ENCODE measurements around the gene AFF3. TPM values are rescaled to one million over a fixed set of nuclear protein-coding genes. Genes with fewer than 3 reads are reported as not detected.

Gene AFF3
- total and polyA plus RNA-seq, 4 donors, result 0.48 to 5.3 (median 2.3) TPM

DNA sequence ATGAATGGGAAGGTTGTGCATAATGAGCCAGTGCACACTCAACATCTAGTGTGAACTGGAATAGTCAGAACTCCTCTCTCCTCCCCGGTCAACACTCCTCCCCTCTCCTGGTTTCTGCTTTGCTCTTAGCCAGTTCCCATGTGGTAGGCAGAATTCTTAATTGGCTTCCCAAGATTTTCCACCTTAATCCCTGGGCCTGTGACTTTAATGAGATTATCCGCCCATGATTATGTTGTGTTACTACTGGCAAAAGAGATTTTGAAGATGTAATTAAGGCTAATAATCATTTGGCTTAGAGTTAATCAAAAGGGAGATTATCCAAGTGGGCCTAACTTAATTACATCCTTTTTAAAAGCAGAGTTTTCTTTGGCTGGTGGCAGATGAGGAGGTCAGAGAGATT is 618.3 kb downstream of the AFF3 start:
- 84% methylated on average over 2 of the region's 2 CpGs for WGBS
- no peak for TF ChIP-seq SP1 (IDR thresholded peaks at IDR 0.05)
- TF ChIP-seq, protein P1, sequence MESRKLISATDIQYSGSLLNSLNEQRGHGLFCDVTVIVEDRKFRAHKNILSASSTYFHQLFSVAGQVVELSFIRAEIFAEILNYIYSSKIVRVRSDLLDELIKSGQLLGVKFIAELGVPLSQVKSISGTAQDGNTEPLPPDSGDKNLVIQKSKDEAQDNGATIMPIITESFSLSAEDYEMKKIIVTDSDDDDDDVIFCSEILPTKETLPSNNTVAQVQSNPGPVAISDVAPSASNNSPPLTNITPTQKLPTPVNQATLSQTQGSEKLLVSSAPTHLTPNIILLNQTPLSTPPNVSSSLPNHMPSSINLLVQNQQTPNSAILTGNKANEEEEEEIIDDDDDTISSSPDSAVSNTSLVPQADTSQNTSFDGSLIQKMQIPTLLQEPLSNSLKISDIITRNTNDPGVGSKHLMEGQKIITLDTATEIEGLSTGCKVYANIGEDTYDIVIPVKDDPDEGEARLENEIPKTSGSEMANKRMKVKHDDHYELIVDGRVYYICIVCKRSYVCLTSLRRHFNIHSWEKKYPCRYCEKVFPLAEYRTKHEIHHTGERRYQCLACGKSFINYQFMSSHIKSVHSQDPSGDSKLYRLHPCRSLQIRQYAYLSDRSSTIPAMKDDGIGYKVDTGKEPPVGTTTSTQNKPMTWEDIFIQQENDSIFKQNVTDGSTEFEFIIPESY (IDR thresholded peaks at IDR 0.05), result no peak
- TF ChIP-seq HNF4G (IDR thresholded peaks at IDR 0.05), result no peak
- no peak for TF ChIP-seq YY1 (IDR thresholded peaks at IDR 0.05)
- no peak for DNase-seq (ENCODE audit: low spot score)

DNA sequence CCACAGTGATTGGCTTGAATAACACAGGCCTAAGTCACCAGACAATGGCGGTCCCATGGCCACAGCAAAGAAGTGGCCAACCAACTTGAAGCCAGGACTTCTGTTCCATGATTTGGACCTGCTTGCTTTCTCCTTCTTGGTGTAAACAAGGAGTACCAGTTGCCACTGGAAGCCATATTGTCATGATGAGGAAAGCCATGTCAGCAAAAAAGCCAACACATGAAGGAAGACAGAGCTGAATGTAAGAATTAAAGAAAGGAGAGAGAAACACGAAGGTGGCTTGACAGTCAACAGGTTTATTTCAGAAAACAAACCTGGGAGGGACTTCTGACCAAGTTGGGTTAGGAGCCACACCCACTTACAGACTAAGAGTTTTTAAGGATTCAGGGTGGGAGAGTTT is 620.2 kb downstream of the AFF3 start:
- DNase-seq (ENCODE audit: low spot score), result no peak
- Histone ChIP-seq H3K36me3 (ENCODE audit: control insufficient read depth in 4 of 4, insufficient read depth in 3 of 4, low read depth in 1 of 4, low read length in 3 of 4) (no peaks in the 10 kb centered on the region), H3K27ac (ENCODE audit: low read depth in 1 of 2, low read length in 2 of 2) (no peak overlapping the region), H3K9ac (ENCODE audit: low read depth in 1 of 2, low read length in 2 of 2) (no peak overlapping the region), H3K9me3 (ENCODE audit: control insufficient read depth in 4 of 4, low read length in 3 of 4) (no peaks in the 10 kb centered on the region), H3K4me3 (ENCODE audit: low read depth in 1 of 3, low read length in 3 of 3) (no peak overlapping the region), H3K27me3 (ENCODE audit: control insufficient read depth in 4 of 4, insufficient read depth in 4 of 4, low read length in 3 of 4) (peaks cover 0 to 3% (median 0%) of the 10 kb centered on the region in 4 donors), H3K4me1 (ENCODE audit: control insufficient read depth in 4 of 4, insufficient read depth in 4 of 4, low read length in 3 of 4) (no peaks in the 10 kb centered on the region)
- WGBS, result 87% methylated on average over 2 of the region's 2 CpGs
- TF ChIP-seq JUND (IDR thresholded peaks at IDR 0.05) (no peak), TAF1 (conservative IDR thresholded peaks at IDR 0.05) (no peak), EGR1 (IDR thresholded peaks at IDR 0.05; ENCODE audit: low read depth in 2 of 2) (no peak), GABPA (IDR thresholded peaks at IDR 0.05 in 1 of 2, conservative IDR thresholded peaks at IDR 0.05 in 1 of 2) (no peak), NR2F2 (IDR thresholded peaks at IDR 0.05) (no peak), HNF4G (IDR thresholded peaks at IDR 0.05) (no peak), FOXA2 (IDR thresholded peaks at IDR 0.05) (no peak), RXRA (IDR thresholded peaks at IDR 0.05) (no peak), FOXA1 (IDR thresholded peaks at IDR 0.05) (no peak)
- TF ChIP-seq, protein P1 (IDR thresholded peaks at IDR 0.05), result no peak
- TF ChIP-seq, protein P2, sequence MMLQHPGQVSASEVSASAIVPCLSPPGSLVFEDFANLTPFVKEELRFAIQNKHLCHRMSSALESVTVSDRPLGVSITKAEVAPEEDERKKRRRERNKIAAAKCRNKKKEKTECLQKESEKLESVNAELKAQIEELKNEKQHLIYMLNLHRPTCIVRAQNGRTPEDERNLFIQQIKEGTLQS (IDR thresholded peaks at IDR 0.05), result no peak
- TF ChIP-seq, protein P3, sequence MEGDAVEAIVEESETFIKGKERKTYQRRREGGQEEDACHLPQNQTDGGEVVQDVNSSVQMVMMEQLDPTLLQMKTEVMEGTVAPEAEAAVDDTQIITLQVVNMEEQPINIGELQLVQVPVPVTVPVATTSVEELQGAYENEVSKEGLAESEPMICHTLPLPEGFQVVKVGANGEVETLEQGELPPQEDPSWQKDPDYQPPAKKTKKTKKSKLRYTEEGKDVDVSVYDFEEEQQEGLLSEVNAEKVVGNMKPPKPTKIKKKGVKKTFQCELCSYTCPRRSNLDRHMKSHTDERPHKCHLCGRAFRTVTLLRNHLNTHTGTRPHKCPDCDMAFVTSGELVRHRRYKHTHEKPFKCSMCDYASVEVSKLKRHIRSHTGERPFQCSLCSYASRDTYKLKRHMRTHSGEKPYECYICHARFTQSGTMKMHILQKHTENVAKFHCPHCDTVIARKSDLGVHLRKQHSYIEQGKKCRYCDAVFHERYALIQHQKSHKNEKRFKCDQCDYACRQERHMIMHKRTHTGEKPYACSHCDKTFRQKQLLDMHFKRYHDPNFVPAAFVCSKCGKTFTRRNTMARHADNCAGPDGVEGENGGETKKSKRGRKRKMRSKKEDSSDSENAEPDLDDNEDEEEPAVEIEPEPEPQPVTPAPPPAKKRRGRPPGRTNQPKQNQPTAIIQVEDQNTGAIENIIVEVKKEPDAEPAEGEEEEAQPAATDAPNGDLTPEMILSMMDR (IDR thresholded peaks at IDR 0.05; ENCODE audit: low read depth, low read length, missing input control), result no peak
- TF ChIP-seq, protein P4, sequence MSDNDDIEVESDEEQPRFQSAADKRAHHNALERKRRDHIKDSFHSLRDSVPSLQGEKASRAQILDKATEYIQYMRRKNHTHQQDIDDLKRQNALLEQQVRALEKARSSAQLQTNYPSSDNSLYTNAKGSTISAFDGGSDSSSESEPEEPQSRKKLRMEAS (IDR thresholded peaks at IDR 0.05), result no peak
- TF ChIP-seq, protein P5, sequence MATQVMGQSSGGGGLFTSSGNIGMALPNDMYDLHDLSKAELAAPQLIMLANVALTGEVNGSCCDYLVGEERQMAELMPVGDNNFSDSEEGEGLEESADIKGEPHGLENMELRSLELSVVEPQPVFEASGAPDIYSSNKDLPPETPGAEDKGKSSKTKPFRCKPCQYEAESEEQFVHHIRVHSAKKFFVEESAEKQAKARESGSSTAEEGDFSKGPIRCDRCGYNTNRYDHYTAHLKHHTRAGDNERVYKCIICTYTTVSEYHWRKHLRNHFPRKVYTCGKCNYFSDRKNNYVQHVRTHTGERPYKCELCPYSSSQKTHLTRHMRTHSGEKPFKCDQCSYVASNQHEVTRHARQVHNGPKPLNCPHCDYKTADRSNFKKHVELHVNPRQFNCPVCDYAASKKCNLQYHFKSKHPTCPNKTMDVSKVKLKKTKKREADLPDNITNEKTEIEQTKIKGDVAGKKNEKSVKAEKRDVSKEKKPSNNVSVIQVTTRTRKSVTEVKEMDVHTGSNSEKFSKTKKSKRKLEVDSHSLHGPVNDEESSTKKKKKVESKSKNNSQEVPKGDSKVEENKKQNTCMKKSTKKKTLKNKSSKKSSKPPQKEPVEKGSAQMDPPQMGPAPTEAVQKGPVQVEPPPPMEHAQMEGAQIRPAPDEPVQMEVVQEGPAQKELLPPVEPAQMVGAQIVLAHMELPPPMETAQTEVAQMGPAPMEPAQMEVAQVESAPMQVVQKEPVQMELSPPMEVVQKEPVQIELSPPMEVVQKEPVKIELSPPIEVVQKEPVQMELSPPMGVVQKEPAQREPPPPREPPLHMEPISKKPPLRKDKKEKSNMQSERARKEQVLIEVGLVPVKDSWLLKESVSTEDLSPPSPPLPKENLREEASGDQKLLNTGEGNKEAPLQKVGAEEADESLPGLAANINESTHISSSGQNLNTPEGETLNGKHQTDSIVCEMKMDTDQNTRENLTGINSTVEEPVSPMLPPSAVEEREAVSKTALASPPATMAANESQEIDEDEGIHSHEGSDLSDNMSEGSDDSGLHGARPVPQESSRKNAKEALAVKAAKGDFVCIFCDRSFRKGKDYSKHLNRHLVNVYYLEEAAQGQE (IDR thresholded peaks at IDR 0.05), result no peak

More for the DNA sequence above, 618.3 kb downstream of the AFF3 start:
- Histone ChIP-seq H3K27ac (ENCODE audit: low read depth in 1 of 2, low read length in 2 of 2) (no peak overlapping the region), H3K36me3 (ENCODE audit: control insufficient read depth in 4 of 4, insufficient read depth in 3 of 4, low read depth in 1 of 4, low read length in 3 of 4) (no peaks in the 10 kb centered on the region), H3K9ac (ENCODE audit: low read depth in 1 of 2, low read length in 2 of 2) (no peak overlapping the region), H3K27me3 (ENCODE audit: control insufficient read depth in 4 of 4, insufficient read depth in 4 of 4, low read length in 3 of 4) (no peaks in the 10 kb centered on the region), H3K4me3 (ENCODE audit: low read depth in 1 of 3, low read length in 3 of 3) (no peak overlapping the region), H3K4me1 (ENCODE audit: control insufficient read depth in 4 of 4, insufficient read depth in 4 of 4, low read length in 3 of 4) (no peaks in the 10 kb centered on the region), H3K9me3 (ENCODE audit: control insufficient read depth in 4 of 4, low read length in 3 of 4) (no peaks in the 10 kb centered on the region)

Data from liver (tissue), 9 donors.